GM23338 (cell line): ENCODE data around the gene SERGEF. TPM values are rescaled to one million over a fixed set of nuclear protein-coding genes. Genes with fewer than 3 reads are reported as not detected.
A peak's percentile ranks its signal among the peaks of the same experiment; 100 is the strongest.

Experiments used
- ATAC-seq: fragments of 200-7000 bp; cut with Tn5 transposase; 3 replicates; pipeline ENCODE4 v1.9.1; 2020
- DNase-seq: peaks from one replicate; pipeline ENCODE4 v3.0.0-alpha.2; 2015; ENCODE audit warnings: low spot score
- H2AFZ ChIP-seq: fragments of 200-600 bp; sonication (generic); 2 replicates; pipeline ENCODE4 v1.8.0; 2016; ENCODE audit warnings: antibody characterized with exemption, mild to moderate bottlenecking, moderate library complexity
- H3F3A ChIP-seq: fragments of 200-600 bp; sonication (generic); replicated peaks from 2 replicates; pipeline ENCODE4 v1.8.0; 2017; ENCODE audit warnings: antibody characterized with exemption, mixed run types, low read depth
- H3K27ac ChIP-seq: fragments of 200-600 bp; sonication (generic); 2 replicates; pipeline ENCODE4 v1.6.1; 2016; ENCODE audit warnings: low read depth
- H3K27me3 ChIP-seq: fragments of 200-600 bp; sonication (generic); 2 replicates; pipeline ENCODE4 v1.8.0; 2016; ENCODE audit warnings: mild to moderate bottlenecking, mixed run types, moderate library complexity; ENCODE audit not compliant: insufficient read depth
- H3K36me3 ChIP-seq: fragments of 200-600 bp; sonication (generic); 2 replicates; pipeline ENCODE4 v1.8.0; 2016; ENCODE audit warnings: mild to moderate bottlenecking; ENCODE audit not compliant: insufficient read depth
- H3K4me1 ChIP-seq: fragments of 200-600 bp; sonication (generic); 2 replicates; pipeline ENCODE4 v1.8.0; 2016; ENCODE audit warnings: mild to moderate bottlenecking, moderate library complexity; ENCODE audit not compliant: insufficient read depth
- H3K4me2 ChIP-seq: fragments of 200-600 bp; sonication (generic); 2 replicates; pipeline ENCODE4 v1.7.1; 2017; ENCODE audit warnings: mixed run types
- H3K4me3 ChIP-seq: fragments of 200-600 bp; sonication (generic); 2 replicates; pipeline ENCODE4 v1.6.1; 2016; ENCODE audit warnings: mixed run types
- H3K79me2 ChIP-seq: fragments of 200-600 bp; sonication (generic); replicated peaks from 2 replicates; pipeline ENCODE4 v1.8.0; 2017; ENCODE audit warnings: mild to moderate bottlenecking; ENCODE audit not compliant: insufficient read depth
- H3K9me2 ChIP-seq: fragments of 200-600 bp; sonication (generic); 2 replicates; pipeline ENCODE4 v1.8.0; 2017; ENCODE audit not compliant: insufficient read depth
- H4K20me1 ChIP-seq: fragments of 200-600 bp; sonication (generic); replicated peaks from 2 replicates; pipeline ENCODE4 v1.8.0; 2017; ENCODE audit warnings: mild to moderate bottlenecking; ENCODE audit not compliant: insufficient read depth
- H3K27ac Mint-ChIP-seq: 2 replicates; pipeline ENCODE4 v1.8.0; 2020; ENCODE audit warnings: inconsistent platforms, mild to moderate bottlenecking, moderate library complexity, mixed read lengths
- H3K27me3 Mint-ChIP-seq: 3 replicates; pipeline ENCODE4 v1.8.0; 2022; ENCODE audit warnings: low read depth, mild to moderate bottlenecking, moderate library complexity, mixed read lengths, inconsistent platforms; ENCODE audit not compliant: insufficient read depth, poor library complexity
- H3K36me3 Mint-ChIP-seq: 3 replicates; pipeline ENCODE4 v1.8.0; 2021; ENCODE audit warnings: low read depth, mild to moderate bottlenecking, inconsistent platforms, moderate library complexity, mixed read lengths
- H3K4me1 Mint-ChIP-seq: 3 replicates; pipeline ENCODE4 v1.8.0; 2020; ENCODE audit warnings: mild to moderate bottlenecking, inconsistent platforms, mixed read lengths
- H3K4me3 Mint-ChIP-seq: 3 replicates; pipeline ENCODE4 v1.8.0; 2021; ENCODE audit warnings: moderate library complexity, mild to moderate bottlenecking, inconsistent platforms, mixed read lengths
- H3K9me3 Mint-ChIP-seq: 3 replicates; pipeline ENCODE4 v1.8.0; 2020; ENCODE audit warnings: moderate library complexity, mild to moderate bottlenecking, inconsistent platforms, mixed read lengths
- CREB1 ChIP-seq: fragments of 250-450 bp; sonication (Bioruptor Pico); IDR thresholded peaks from 2 replicates; pipeline ENCODE4 v1.5.0; 2020; ENCODE audit warnings: low read depth, mild to moderate bottlenecking, moderate library complexity
- CTCF ChIP-seq, 2 experiments: fragments of 200-600 bp in 1 of 2; sonication (generic) in 1 of 2; conservative IDR thresholded peaks; 2 replicates each; pipeline versions ENCODE4 v1.5.1 to v1.6.1; 2016 to 2017; ENCODE audit warnings: antibody characterized with exemption in 2 of 2, low read depth in 2 of 2, mild to moderate bottlenecking in 2 of 2, moderate library complexity in 1 of 2
- ETS1 ChIP-seq: IDR thresholded peaks from 2 replicates; pipeline ENCODE4 v1.6.1; 2016; ENCODE audit warnings: antibody characterized with exemption
- EZH2 ChIP-seq: fragments of 200-600 bp; sonication (generic); IDR thresholded peaks from one replicate; pipeline ENCODE4 v1.8.0; 2017; ENCODE audit warnings: antibody characterized with exemption, mild to moderate bottlenecking, low read depth; ENCODE audit not compliant: unreplicated experiment
- EZH2phosphoT487 ChIP-seq: fragments of 200-600 bp; sonication (generic); IDR thresholded peaks from one replicate; pipeline ENCODE4 v1.8.1; 2018; ENCODE audit warnings: antibody characterized with exemption; ENCODE audit not compliant: unreplicated experiment
- POLR2AphosphoS5 ChIP-seq: IDR thresholded peaks from 2 replicates; pipeline ENCODE4 v1.6.1; 2016; ENCODE audit warnings: antibody characterized with exemption, low read depth
- REST ChIP-seq: IDR thresholded peaks from one replicate; pipeline ENCODE4 v1.6.1; 2018; ENCODE audit warnings: antibody characterized with exemption; ENCODE audit not compliant: unreplicated experiment
- STAT1 ChIP-seq: IDR thresholded peaks from one replicate; pipeline ENCODE4 v1.6.1; 2016; ENCODE audit warnings: antibody characterized with exemption; ENCODE audit not compliant: unreplicated experiment
- ZNF114 ChIP-seq: fragments of 250-450 bp; sonication (Bioruptor Pico); IDR thresholded peaks from 2 replicates; pipeline ENCODE4 v1.5.0; 2020; ENCODE audit warnings: mild to moderate bottlenecking, moderate library complexity
- ZNF331 ChIP-seq: fragments of 250-450 bp; sonication (Bioruptor Pico); IDR thresholded peaks from 2 replicates; pipeline ENCODE4 v1.5.0; 2020; ENCODE audit warnings: low read depth, mild to moderate bottlenecking, moderate library complexity
- ZNF462 ChIP-seq: fragments of 250-450 bp; sonication (Bioruptor Pico); IDR thresholded peaks from 2 replicates; pipeline ENCODE4 v1.5.0; 2020; ENCODE audit warnings: mild to moderate bottlenecking, moderate library complexity
- polyA plus RNA-seq: library from polyadenylated mRNA; unstranded; fragments of >200 nt; fragmentation: Nextera tagmentation; extraction: Ambion mirVana; gene quantifications from 2 replicates; pipeline ENCODE4 v1.2.1, GENCODE V29; 2016
- total RNA-seq: library from RNA; depleted of rRNA; stranded (reverse); fragments of >200 nt; shearing (Covaris generic); gene quantifications from 2 replicates; pipeline ENCODE4 v1.2.3, GENCODE V29; 2014

The SERGEF gene
- total and polyA plus RNA-seq, 2 experiments from 2014 or later, result 24.2 to 27.9 TPM

- H3K9me2 ChIP-seq, result no peaks in the 10 kb centered on the region; the same call in 1 of the 2 replicates
- H3K4me2 ChIP-seq, result no peak overlapping the region
- no peaks in the 10 kb centered on the region for H3K4me1 ChIP-seq
- H3K36me3 ChIP-seq, result no peaks in the 10 kb centered on the region
- H3K27ac ChIP-seq, result 0 out of 2 replicates have a peak overlapping the region, but pooled peaks have one; percentile 27
- no peak overlapping the region for H3K4me3 ChIP-seq
- H3K27me3 Mint-ChIP-seq, result no peaks in the 10 kb centered on the region
- no peaks in the 10 kb centered on the region for H4K20me1 ChIP-seq
- H3K27me3 ChIP-seq, result no peaks in the 10 kb centered on the region
- no peaks in the 10 kb centered on the region for H3K36me3 Mint-ChIP-seq
- no peaks in the 10 kb centered on the region for H3K79me2 ChIP-seq
- DNase-seq, result peak; percentile 14
- H3K4me1 Mint-ChIP-seq, result no peaks in the 10 kb centered on the region
- TF ChIP-seq POLR2AphosphoS5, result no peak
- TF ChIP-seq ZNF114 (CRISPR knock-in tag), result no peak
- TF ChIP-seq ETS1, result no peak
- no peak for TF ChIP-seq EZH2
- TF ChIP-seq CTCF (conservative IDR thresholded peaks at IDR 0.05; ENCODE audit: low read depth in 2 of 2), result no peak
- no peak for TF ChIP-seq ZNF462 (CRISPR knock-in tag)
- no peak for TF ChIP-seq EZH2phosphoT487
- TF ChIP-seq STAT1, result no peak
- TF ChIP-seq REST, result no peak
- no peak for TF ChIP-seq ZNF331 (CRISPR knock-in tag)
- no peak for TF ChIP-seq CREB1
- H3F3A ChIP-seq, result no peaks in the 10 kb centered on the region
- H3K9me3 Mint-ChIP-seq, result no peaks in the 10 kb centered on the region
- H3K27ac Mint-ChIP-seq, result no peak overlapping the region
- peak overlapping the region; percentile 45; the same call in 1 of the 2 replicates for H2AFZ ChIP-seq
- no peak overlapping the region for H3K4me3 Mint-ChIP-seq
- no peak for ATAC-seq
Measured at GRCh38 chr11:18054511-18055103, 41.8 kb upstream of the SERGEF start.
